LNCAP (cell line): ENCODE measurements around the gene FTO.

Source experiments
- CTCF ChIP-seq: fragments of 450-650 bp; IDR thresholded peaks from 2 replicates; pipeline ENCODE4 v1.5.1; 2017; ENCODE audit warnings: mild to moderate bottlenecking

Gene FTO

GRCh38 chr16:54128629-54129234 lies 424.8 kb downstream of the FTO start:
- TF ChIP-seq CTCF, result no peak

- no peak for TF ChIP-seq CTCF
Measured at GRCh38 chr16:54129810-54130209, 425.9 kb downstream of the FTO start.

- no peak for TF ChIP-seq CTCF
Measured at GRCh38 chr16:54135361-54136275, 431.7 kb downstream of the FTO start.

GRCh38 chr16:54136276-54136625 lies 432.3 kb downstream of the FTO start:
- no peak for TF ChIP-seq CTCF

- TF ChIP-seq CTCF, result no peak
Measured at GRCh38 chr16:54140057-54140787, 436.3 kb downstream of the FTO start.

GRCh38 chr16:54140788-54141136 lies 436.8 kb downstream of the FTO start:
- no peak for TF ChIP-seq CTCF

- no peak for TF ChIP-seq CTCF
Measured at GRCh38 chr16:54142787-54143186, 438.8 kb downstream of the FTO start.
